HG02840 (cell line): ENCODE measurements around the gene TBC1D2B.
"Not testable (repeated sequence)": the region's sequence is repeated elsewhere in the genome, so short reads cannot be mapped to it uniquely, and the experiment has no call there.

Experiments
- ATAC-seq: cut with Tn5 transposase; IDR thresholded peaks from one replicate; pipeline ENCODE4 v1.9.1; 2021; ENCODE audit warnings: mild to moderate bottlenecking, moderate library complexity, moderate number of reproducible peaks; ENCODE audit not compliant: unreplicated experiment, low FRiP score

The TBC1D2B gene

DNA sequence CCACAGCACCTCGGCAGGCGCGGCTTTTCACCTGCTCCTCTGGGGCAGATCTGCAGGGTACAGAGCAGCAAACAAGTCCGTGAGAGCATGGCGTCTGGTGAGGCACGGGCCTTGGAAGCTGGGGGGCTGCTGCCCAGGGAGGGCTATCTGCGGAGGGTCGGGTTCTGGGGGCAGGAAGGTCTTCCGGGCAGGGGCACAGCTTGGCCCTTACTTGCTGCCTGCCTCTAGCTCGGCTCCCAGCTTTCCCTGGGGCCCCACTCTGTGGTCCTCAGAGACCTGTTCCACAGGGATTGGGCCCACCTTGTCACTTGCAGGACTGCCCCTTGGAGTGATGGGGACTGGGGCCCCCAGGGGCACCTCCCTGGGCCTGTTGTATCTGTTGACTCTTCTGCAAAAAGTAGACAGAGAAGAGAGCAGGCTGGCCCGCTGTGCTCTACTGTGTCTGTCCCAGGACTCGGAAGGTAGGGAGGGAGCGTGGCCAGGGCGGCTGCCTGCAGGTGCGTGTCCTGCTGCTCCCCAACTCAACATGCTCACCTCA is 84.1 kb downstream of the TBC1D2B start:
- no peak for ATAC-seq

DNA sequence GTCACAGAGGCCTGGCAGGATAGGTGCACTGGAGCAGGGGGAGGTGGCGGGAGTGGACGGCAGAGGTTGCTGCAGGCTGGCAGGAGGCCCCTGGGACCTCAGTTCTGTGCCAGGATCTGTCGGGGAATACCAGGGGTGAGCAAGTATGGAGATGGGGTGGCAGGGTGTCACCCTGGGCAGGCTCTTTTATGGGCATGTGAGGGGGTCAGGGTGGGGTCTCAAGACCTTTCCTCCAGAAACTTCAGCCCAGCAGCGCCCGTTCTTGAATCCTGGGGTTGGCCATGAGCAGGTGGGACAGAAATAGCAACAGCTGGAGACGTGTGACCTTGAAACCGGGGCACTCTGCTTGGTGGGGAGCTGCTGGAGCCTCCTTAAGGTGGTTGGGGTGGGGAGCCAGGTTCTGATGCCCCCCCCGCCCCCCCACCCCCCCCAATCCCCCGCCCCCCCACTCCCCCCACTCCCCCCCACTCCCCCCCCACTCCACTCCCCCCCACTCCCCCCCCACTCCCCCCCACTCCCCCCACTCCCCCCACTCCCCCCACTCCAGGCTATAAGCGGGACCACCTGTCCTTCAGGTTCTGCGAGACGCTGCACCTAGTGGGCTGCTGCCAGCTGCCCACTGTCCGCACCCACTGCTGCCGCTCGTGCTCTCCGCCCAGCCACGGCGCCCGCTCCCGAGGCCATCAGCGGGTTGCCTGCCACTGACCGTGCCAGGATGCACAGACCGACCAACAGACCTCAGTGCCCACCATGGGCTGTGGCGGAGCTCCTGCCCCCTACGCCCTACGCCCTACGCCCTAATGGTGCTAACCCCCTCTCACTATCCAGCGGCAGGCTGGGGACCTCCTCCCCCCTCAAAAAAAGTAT is 84.9 kb downstream of the TBC1D2B start:
- ATAC-seq, result no peak

DNA sequence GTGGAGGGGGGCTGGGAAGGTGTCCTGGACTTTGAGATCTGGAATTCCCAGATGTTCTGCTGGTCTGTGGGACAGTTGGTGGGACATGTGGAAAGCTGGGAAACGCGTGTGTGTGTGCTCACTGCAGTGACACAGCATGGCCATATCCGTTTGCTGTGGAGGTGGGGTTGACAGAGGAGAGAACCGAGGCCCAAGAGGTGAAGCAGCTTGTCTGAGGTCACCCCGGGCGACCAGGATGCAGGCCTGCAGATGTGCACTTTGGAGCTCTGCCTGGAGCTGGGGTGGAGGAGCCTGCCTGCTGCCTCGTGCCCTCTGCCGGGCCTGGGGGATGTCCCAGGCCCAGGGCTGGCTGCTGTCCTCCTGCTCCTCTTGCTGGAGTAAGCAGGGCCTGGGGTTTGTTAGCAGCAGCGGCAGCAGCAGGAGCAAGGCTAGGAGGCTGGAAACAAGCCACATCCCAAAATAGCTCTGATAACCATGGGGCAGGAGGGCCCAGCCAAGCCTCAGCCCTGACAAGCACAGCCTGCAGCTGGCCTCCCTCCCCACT is 85.8 kb downstream of the TBC1D2B start:
- ATAC-seq, result not testable (repeated sequence)

DNA sequence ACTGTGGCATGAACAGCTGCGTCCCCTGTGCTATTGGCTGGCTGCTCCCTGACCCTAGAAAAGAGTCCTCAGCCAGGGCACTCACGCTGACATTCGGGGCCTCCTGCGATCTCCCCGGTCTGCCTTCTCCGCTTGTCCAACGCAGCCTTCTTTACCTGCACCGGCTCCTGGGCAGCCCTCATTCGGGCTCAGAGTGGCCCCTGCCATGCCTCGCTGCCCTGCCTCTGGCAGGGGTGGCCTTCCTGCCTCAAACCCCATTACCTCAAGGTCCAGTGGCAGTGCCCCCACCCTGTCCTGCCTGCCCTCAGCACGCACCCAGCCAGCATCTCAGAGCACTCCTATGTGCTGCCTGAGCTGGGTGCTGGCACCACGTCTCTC is 86.5 kb downstream of the TBC1D2B start:
- no peak for ATAC-seq

DNA sequence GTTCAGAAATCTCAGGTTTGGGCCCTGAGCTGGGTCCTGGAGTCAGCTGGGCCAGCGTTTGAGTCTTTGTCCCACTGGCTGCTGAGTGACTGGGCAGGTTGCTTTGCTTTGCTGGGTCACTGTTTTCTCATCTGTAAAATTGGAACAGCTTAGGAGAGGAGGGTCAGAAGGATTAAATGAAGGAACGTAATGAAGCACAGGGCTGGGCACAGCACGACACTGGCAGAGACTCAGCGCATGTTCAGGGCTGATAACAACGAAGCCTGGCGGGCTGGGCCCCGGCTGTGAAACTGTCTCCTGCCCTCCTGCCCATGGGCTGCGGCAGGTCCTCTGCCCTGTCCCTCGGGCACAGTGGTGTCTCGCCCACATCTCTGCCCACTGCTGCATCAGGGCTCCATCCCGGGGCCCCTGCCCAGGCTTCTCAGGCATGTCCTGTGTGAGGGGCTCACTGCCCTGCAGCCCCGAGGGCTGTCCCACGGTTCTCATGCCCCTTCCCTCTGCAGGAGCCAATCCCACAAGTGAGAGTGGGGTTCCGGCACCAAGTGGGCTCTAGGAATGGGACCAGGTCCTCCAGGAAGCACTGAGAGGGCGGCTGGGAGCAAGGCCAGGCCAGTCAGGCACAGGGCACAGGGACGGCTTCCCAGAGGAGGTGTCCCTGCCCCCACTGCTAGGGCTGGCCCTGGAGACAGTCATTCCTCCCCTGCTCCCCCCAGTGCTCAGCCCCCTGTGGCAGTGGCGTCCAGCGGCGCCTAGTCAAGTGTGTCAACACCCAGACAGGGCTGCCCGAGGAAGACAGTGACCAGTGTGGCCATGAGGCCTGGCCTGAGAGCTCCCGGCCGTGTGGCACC is 88.0 kb downstream of the TBC1D2B start:
- ATAC-seq, result no peak

DNA sequence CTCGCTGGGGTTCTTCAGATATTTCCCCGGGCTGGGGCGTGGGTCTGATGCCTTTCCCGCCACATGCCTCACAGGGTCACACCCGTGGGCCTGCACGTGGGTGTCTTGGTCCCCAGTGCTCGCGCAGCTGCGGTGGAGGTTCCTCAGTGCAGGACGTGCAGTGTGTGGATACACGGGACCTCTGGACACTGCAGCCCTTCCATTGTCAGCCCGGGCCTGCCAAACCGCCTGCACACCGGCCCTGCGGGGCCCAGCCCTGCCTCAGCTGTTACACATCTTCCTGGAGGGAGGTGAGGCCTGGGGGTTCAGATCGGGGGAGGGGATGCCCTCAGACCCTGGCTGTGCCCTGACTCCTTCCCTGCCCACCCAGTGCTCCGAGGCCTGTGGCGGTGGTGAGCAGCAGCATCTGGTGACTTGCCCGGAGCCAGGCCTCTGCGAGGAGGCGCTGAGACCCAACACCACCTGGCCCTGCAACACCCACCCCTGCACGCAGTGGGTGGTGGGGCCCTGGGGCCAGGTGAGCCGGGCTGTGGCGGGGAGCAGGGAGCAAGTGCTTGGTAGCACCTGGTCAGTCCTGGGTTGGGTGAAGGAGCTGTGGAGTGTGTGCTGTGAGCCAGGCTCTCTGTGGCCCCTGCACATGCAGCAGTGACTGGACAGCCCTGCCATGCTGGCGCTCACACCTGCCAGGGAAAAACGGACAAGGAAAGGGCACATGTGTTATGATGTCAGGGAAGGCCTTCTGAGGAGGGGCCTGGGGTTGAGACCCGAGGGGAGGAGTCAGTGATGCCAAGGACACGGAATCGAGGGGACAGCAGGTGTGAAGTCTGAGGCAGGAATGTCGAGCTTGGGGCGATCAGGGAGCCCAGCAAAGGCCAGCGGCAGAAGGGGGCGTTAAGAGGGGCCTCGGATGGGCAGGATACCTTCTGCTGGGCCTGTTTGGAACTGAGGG is 88.9 kb downstream of the TBC1D2B start:
- no peak for ATAC-seq

DNA sequence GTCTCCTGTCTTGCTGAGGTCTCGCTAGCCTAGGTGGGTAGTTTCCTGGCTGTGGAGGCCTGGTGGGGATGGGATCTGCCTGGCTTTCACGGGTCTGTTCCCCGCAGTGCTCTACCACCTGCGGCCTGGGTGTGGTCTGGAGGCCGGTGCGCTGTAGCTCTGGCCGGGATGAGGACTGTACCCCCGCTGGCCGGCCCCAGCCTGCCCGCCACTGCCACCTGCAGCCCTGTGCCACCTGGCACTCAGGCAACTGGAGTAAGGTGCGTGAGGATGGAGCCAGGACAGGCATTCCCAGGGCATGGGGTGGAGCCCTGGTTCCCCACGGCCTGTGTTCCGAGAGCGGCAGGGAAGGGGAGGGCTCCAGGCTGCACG is 89.8 kb downstream of the TBC1D2B start:
- ATAC-seq, result not testable (repeated sequence)

DNA sequence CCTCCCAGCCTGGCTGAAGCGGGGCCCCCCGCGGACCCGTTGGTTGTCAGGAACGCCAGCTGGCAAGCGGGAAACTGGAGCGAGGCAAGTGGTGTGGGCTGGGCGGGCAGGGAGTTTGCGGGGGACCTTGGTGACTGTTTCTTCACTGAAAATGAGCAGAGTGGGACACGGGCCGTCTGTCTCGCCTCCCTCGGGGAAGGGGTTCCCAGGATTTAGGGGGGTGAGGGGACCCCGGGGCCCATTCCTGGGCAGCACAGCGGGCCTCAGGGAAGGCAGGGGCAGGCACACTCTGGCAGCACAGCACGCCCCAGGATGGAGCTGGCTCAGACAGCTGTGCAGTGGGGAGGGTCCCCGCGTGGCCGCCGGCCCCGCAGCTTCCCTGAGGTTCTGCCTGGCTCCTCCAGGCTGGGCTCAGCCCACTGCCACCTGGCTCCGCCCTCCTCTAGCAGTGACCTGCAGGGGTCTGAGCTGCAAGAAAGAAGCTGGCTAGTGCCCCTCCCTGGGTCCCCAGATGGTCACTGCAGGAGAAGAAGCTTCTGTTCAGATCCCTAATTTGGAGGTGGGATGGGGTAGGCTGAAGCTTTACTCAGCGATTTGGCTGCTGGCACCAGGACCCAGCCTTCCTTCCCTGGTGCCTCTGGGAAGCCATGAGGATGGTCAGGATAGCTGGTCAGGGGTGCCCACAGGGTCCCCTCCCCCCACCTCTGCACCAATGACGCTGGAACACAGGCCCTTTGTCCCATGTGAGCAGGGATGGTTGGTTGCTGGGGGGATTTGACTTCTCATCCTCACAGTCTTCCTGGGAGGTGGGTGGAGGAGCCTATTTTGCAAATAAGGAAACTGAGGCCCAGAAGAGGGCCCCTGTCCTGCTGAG is 90.4 kb downstream of the TBC1D2B start:
- no peak for ATAC-seq

DNA sequence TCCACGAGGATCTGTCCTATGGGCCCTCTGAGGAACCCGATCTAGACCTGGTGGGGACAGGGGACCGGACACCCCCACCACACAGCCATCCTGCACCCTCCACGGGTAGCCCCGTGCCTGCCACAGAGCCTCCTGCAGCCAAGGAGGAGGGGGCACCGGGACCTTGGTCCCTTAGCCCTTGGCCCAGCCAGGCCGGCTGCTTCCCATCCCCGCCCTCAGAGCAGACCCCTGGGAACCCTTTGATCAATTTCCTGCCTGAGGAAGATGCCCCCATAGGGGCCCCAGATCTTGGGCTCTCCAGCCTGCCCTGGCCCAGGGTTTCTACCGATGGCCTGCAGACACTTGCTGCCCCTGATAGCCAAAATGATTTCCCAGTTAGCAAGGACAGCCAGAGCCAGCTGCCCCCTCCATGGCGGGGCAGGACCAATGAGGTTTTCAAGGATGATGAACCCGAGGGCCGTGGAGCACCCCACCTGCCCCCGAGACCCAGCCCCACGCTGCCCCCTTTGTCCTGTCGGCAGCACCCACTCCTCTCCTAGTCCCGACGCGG is 91.5 kb downstream of the TBC1D2B start:
- no peak for ATAC-seq

DNA sequence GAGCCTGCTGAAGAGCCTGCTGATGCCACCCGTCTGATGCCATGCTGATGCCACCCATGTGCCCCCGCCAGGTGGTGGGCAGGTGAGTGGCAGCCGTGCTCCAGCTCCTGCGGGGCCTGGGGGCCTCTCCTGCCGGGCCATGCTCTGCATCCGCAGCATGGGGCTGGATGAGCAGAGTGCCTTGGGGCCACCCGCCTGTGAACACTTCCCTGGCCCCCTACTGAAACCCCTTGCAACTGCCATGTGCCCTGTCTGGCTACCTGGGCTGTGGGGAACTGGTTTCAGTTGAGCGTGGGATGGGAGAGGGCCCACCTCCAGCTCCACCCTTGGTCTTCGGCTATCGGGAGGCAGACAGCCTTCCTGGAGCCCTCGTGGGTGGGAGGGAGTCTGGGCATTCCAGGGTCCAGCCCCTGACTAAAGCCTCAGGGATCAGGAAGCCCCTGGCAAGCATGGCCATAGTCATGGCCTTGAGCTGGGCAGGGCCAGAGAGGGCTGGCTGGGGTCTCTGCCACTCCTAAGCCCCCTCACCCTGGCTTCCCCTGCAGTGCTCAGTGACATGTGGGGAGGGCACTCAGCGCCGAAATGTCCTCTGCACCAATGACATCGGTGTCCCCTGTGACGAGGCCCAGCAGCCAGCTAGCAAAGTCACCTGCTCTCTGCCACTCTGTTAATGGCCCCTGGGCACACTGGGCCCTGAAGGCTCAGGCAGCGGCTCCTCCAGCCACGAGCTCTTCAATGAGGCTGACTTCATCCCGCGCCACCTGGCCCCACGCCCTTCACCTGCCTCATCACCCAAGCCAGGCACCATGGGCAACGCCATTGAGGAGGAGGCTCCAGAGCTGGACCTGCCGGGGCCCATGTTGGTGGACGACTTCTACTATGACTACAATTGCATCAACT is 92.2 kb downstream of the TBC1D2B start:
- ATAC-seq, result no peak

DNA sequence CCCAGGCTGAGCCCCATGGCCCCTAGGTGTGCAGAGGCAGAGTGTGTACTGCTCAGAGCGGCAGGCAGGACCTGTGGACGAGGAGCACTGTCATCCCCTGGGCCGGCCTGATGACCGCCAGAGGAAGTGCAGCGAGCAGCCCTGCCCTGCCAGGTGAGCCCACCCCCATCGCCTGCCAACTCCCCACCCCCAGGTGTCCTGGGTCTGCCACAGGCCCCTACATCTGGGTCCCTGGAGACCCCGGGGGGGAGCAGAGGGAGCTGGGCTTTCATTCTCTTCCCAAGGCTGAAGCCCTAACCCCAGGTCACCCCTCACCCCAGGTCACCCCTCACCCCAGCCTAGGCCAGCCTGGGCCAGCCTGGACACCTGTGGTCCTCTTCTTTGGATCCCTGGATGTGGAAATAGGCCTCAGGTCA is 93.1 kb downstream of the TBC1D2B start:
- ATAC-seq, result no peak

DNA sequence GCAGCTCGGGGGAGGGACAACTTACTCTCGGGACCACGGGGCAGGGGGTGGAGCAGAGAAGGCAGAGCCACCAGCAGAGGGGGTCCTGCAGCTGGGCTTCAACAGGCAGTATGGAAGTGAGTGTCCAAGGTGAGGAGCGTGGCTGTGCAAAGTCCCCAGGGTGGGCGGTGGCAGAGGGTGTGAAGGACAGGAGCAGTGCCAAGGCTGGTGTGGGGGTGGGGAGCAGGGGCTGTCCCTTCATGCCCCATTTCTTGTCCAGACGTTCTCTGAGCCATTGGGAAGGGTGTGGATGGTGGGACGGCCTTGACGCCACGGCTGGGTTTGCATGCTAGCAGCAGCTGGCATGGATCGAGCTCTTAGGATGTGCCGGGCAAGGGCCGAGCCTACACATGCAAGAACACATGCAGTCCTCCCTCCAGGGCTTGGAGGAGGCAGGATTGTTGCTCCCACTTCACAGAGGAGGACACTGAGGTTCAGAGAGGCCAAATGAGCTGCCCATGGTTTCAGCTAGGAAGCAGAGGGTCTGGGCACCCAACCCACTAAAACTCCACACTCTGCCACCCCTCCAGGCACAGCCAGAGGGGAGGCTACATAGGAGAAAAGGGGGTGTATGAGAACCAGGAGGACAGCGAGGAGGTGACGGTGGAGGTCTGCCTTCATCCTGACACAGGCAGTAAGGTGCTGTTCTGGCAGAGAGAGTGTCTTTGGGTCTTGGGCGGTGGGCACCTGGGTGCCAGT is 93.6 kb downstream of the TBC1D2B start:
- ATAC-seq, result no peak

DNA sequence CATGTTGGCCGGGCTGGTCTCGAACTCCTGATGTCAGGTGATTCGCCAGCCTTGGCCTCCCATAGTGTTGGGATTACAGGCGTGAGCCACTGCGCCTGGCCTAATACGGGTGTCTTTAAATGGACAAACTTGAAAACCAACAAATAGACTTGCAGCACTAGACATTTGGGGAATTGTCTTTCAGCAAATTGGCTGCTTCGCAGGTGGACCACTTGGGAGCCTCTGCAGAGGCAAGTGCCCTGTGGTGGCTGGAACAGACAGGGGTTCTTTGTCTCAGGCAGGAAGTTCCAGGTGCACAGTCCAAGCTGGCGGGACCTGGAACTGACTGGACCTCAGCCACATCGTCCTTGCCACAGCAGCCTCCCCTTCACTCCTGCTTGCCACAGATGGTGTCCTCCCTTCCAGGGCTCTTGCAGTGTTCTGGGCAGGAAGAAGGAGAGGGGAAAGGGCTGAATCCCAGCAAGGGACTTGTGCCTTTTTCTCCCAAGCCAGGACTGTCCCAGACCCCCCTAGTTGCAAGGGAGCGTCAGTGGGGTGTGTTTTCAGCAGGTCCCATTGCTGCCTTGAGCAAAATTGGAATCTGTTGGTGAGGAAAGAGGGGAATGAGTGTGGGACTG is 94.3 kb downstream of the TBC1D2B start:
- ATAC-seq, result no peak

DNA sequence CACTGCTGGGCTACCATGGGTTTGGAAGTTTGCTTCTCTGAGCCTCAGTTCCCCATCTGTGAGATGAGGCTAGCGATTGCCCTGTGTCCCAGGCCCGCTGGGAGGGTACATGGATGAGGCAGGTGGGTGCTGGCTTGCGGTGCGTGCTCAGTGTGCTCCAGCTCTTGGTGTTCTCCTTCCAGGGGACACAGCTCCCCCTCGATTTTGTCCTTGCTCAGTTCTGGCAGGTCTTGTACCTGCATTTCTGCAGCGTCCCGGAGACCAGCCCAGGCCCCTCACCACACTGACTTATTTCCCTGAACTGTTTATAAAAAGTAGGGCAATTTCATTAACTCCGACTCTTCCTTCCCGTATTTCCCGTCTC is 95.4 kb downstream of the TBC1D2B start:
- no peak for ATAC-seq

DNA sequence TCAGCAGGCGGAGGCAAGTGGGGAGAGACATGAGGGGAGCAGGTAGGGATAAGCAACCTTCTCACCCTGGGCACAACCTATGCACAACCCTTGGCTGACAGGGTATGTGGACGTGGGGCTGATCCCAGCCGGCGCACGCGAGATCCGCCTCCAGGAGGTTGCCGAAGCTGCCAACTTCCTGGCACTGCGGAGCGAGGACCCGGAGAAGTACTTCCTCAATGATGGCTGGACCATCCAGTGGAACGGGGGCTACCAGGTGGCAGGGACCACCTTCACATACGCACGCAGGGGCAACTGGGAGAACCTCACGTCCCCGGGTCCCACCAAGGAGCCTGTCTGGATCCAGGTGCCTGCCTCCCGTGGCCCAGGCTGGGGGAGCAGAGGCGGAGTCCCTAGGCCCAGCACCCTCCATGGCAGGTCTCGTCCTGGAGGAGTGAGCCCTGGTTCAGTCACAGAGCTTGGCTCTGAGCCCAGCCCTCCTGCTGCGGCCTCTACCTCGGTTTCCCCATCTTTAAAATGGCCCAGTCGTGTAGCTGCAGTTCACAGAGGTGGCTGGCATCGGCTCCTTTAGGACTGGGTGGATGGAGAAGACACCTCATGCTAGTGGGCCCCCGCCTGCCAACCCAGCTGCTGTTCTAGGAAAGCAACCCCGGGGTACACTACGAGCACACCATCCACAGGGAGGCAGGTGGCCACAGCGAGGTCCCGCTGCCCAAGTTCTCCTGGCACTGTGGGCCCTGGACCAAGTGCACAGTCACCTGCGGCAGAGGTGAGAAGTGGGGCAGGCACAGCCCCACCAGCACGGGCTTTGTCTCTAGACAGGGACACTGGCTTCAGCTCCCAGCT is 96.0 kb downstream of the TBC1D2B start:
- no peak for ATAC-seq

DNA sequence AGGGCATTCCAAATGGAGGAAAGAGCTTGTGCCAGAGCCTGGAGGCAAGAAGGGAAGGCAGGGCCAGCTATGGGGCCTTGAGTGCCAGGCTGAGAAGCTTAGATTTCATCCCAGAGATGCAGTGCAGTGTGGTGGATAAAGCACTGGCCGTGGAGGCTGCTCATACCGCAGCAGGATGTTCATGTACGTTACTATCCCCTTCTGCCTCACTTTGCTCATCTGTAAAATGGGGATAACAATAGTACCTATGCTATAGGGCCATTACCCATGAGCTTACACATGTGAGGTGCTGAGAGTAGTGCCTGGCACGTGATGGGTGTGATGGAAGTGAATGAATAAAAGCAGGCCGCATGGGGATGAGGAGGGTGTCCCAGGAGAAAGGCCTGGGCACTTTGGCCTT is 96.8 kb downstream of the TBC1D2B start:
- ATAC-seq, result not testable (repeated sequence)
